Liver (tissue), 9 donors: ENCODE measurements around the gene TIFAB. TPM values are rescaled to one million over a fixed set of nuclear protein-coding genes. Genes with fewer than 3 reads are reported as not detected.

Experiments used
- DNase-seq: peaks from one replicate; pipeline ENCODE4 v3.0.0-alpha.2; 2017; ENCODE audit warnings: low spot score
- H3K27ac ChIP-seq, 2 donors: one replicate each; pipeline ENCODE4 v1.7.0; 2013; ENCODE audit warnings: inconsistent platforms in 2 of 2, low read length in 2 of 2, control low read depth in 1 of 2, low read depth in 1 of 2, mild to moderate bottlenecking in 1 of 2
- H3K27me3 ChIP-seq, 4 donors: one replicate each; pipeline versions ENCODE4 v1.6.1 to v1.7.0; 2013; ENCODE audit warnings: low read length in 3 of 4, inconsistent platforms in 1 of 4, mild to moderate bottlenecking in 1 of 4, moderate library complexity in 1 of 4; ENCODE audit not compliant: control insufficient read depth in 4 of 4, insufficient read depth in 4 of 4
- H3K36me3 ChIP-seq, 4 donors: one replicate each; pipeline versions ENCODE4 v1.6.1 to v1.7.0; 2013; ENCODE audit warnings: low read length in 3 of 4, mild to moderate bottlenecking in 3 of 4, low read depth in 1 of 4, moderate library complexity in 1 of 4; ENCODE audit not compliant: control insufficient read depth in 4 of 4, insufficient read depth in 3 of 4
- H3K4me1 ChIP-seq, 4 donors: one replicate each; pipeline versions ENCODE4 v1.6.1 to v1.7.0; 2013; ENCODE audit warnings: low read length in 3 of 4, mild to moderate bottlenecking in 3 of 4, moderate library complexity in 1 of 4; ENCODE audit not compliant: control insufficient read depth in 4 of 4, insufficient read depth in 4 of 4
- H3K4me3 ChIP-seq, 3 donors: one replicate each; pipeline versions ENCODE4 v1.6.1 to v1.7.0; 2013; ENCODE audit warnings: low read length in 3 of 3, control low read depth in 1 of 3, low read depth in 1 of 3, mild to moderate bottlenecking in 1 of 3
- H3K9ac ChIP-seq, 2 donors: one replicate each; pipeline ENCODE4 v1.7.0; 2013; ENCODE audit warnings: low read length in 2 of 2, mild to moderate bottlenecking in 2 of 2, moderate library complexity in 2 of 2, control low read depth in 1 of 2, low read depth in 1 of 2
- H3K9me3 ChIP-seq, 4 donors: one replicate each; pipeline versions ENCODE4 v1.6.1 to v1.7.0; 2013; ENCODE audit warnings: low read length in 3 of 4; ENCODE audit not compliant: control insufficient read depth in 4 of 4
- ATF3 ChIP-seq: IDR thresholded peaks from 2 replicates; pipeline ENCODE4 v1.6.1; 2016; ENCODE audit warnings: antibody characterized with exemption
- CTCF ChIP-seq: fragments of 150-350 bp; IDR thresholded peaks from 2 replicates; pipeline ENCODE4 v1.5.1; 2017; ENCODE audit warnings: improper control_type of control experiment, low read depth, low read length; ENCODE audit not compliant: missing input control
- EGR1 ChIP-seq, 2 donors: IDR thresholded peaks; 2 replicates each; pipeline ENCODE4 v1.6.1; 2016 to 2018; ENCODE audit warnings: antibody characterized with exemption in 2 of 2, low read depth in 2 of 2
- FOXA1 ChIP-seq: IDR thresholded peaks from 2 replicates; pipeline ENCODE4 v1.6.1; 2016; ENCODE audit warnings: antibody characterized with exemption
- GABPA ChIP-seq, 2 donors: IDR thresholded peaks in 1 of 2; conservative IDR thresholded peaks in 1 of 2; 2 replicates each; pipeline ENCODE4 v1.6.1; 2016; ENCODE audit warnings: antibody characterized with exemption in 2 of 2, mild to moderate bottlenecking in 1 of 2, moderate library complexity in 1 of 2
- HNF4A ChIP-seq, 2 donors: conservative IDR thresholded peaks; 2 replicates each; pipeline ENCODE4 v1.6.1; 2016; ENCODE audit warnings: antibody characterized with exemption in 2 of 2, mild to moderate bottlenecking in 2 of 2
- JUND ChIP-seq, 2 donors: IDR thresholded peaks; 2 replicates each; pipeline ENCODE4 v1.6.1; 2016; ENCODE audit warnings: antibody characterized with exemption in 2 of 2
- NR2F2 ChIP-seq: IDR thresholded peaks from 2 replicates; pipeline ENCODE4 v1.6.1; 2016; ENCODE audit warnings: antibody characterized with exemption
- RAD21 ChIP-seq, 2 donors: IDR thresholded peaks; 2 replicates each; pipeline ENCODE4 v1.6.1; 2016; ENCODE audit warnings: antibody characterized with exemption in 2 of 2, mild to moderate bottlenecking in 2 of 2
- REST ChIP-seq: IDR thresholded peaks from 2 replicates; pipeline ENCODE4 v1.6.1; 2016; ENCODE audit warnings: antibody characterized with exemption, mild to moderate bottlenecking
- RXRA ChIP-seq, 2 donors: IDR thresholded peaks; 2 replicates each; pipeline ENCODE4 v1.6.1; 2017 to 2018; ENCODE audit warnings: antibody characterized with exemption in 2 of 2, mild to moderate bottlenecking in 1 of 2
- SP1 ChIP-seq: IDR thresholded peaks from 2 replicates; pipeline ENCODE4 v1.6.1; 2018; ENCODE audit warnings: antibody characterized with exemption, mild to moderate bottlenecking
- TAF1 ChIP-seq: conservative IDR thresholded peaks from 2 replicates; pipeline ENCODE4 v1.6.1; 2016; ENCODE audit warnings: antibody characterized with exemption, mild to moderate bottlenecking
- YY1 ChIP-seq: IDR thresholded peaks from 2 replicates; pipeline ENCODE4 v1.6.1; 2016; ENCODE audit warnings: antibody characterized with exemption, mild to moderate bottlenecking
- WGBS: extraction: QIAGEN DNeasy Blood & Tissue Kit; methylation state at CpG from one replicate; pipeline ENCODE4 v1.1.7; 2013; 5-methylcytosine and 5-hydroxymethylcytosine counted together
- polyA plus RNA-seq, 2 donors: library from polyadenylated mRNA; stranded (reverse) in 1 of 2; unstranded in 1 of 2; fragments of 200-250 nt in 1 of 2; fragments of >200 nt in 1 of 2; fragmentation: Nextera tagmentation in 1 of 2; extraction: Ambion mirVana in 1 of 2; gene quantifications; one replicate each; pipeline versions ENCODE4 v1.2.1 to v1.2.3, GENCODE V29; 2013 to 2015
- total RNA-seq, 2 donors: library from RNA; depleted of rRNA; stranded (reverse); fragments of >200 nt; gene quantifications; one replicate each; pipeline ENCODE4 v1.2.3, GENCODE V29; 2014
- donor health status: healthy.
- donor health status: healthy.
- donor health status: healthy.
- donor health status: healthy.
- donor health status: healthy.

The TIFAB gene
- total and polyA plus RNA-seq, 4 donors, result 0.02 to 0.47 TPM; not detected in 2

GRCh38 chr5:135437422-135437795 lies 14.7 kb downstream of the TIFAB start:
- no peak for TF ChIP-seq NR2F2
- TF ChIP-seq EGR1 (IDR thresholded peaks at IDR 0.05; ENCODE audit: low read depth in 2 of 2), result no peak
- no peak for TF ChIP-seq SP1
- TF ChIP-seq HNF4A (conservative IDR thresholded peaks at IDR 0.05), result no peak
- TF ChIP-seq YY1, result no peak
- Histone ChIP-seq H3K4me1 (peaks cover 0 to 2% (median 0%) of the 10 kb centered on the region in 4 donors), H3K27ac (no peak overlapping the region), H3K36me3 (no peaks in the 10 kb centered on the region), H3K9me3 (no peaks in the 10 kb centered on the region), H3K9ac (no peak overlapping the region), H3K4me3 (no peak overlapping the region), H3K27me3 (no peaks in the 10 kb centered on the region)
- peak; percentile 27 for DNase-seq
- 74% methylated on average over 7 of the region's 7 CpGs for WGBS

GRCh38 chr5:135436951-135437418 lies 15.2 kb downstream of the TIFAB start:
- Histone ChIP-seq H3K9ac (no peak overlapping the region), H3K36me3 (no peaks in the 10 kb centered on the region), H3K4me3 (no peak overlapping the region), H3K27me3 (no peaks in the 10 kb centered on the region), H3K9me3 (no peaks in the 10 kb centered on the region), H3K27ac (no peak overlapping the region), H3K4me1 (peaks cover 0 to 2% (median 0%) of the 10 kb centered on the region in 4 donors)
- no peak for DNase-seq
- 69% methylated on average over 7 of the region's 7 CpGs for WGBS
- TF ChIP-seq RXRA (IDR thresholded peaks at IDR 0.05), result no peak
- TF ChIP-seq FOXA1, result no peak
- no peak for TF ChIP-seq EGR1 (IDR thresholded peaks at IDR 0.05; ENCODE audit: low read depth in 2 of 2)
- no peak for TF ChIP-seq CTCF
- no peak for TF ChIP-seq REST
- no peak for TF ChIP-seq ATF3
- TF ChIP-seq JUND (IDR thresholded peaks at IDR 0.05), result no peak

GRCh38 chr5:135435467-135436330 lies 16.5 kb downstream of the TIFAB start:
- H3K27me3 ChIP-seq, result no peaks in the 10 kb centered on the region

More at GRCh38 chr5:135435467-135436330, 16.5 kb downstream of the TIFAB start:
- H3K36me3 ChIP-seq, result no peaks in the 10 kb centered on the region
- DNase-seq, result peak; percentile 25
- no peak overlapping the region for H3K4me3 ChIP-seq
- no peak overlapping the region for H3K9ac ChIP-seq
- peaks cover 0 to 2% (median 0%) of the 10 kb centered on the region in 4 donors for H3K4me1 ChIP-seq
- TF ChIP-seq JUND (IDR thresholded peaks at IDR 0.05) (no peak), SP1 (no peak), GABPA (IDR thresholded peaks at IDR 0.05 in 1 of 2, conservative IDR thresholded peaks at IDR 0.05 in 1 of 2) (no peak), TAF1 (no peak), RAD21 (IDR thresholded peaks at IDR 0.05) (no peak), FOXA1 (no peak), NR2F2 (no peak)
- WGBS, result 80% methylated on average over 9 of the region's 9 CpGs
- H3K9me3 ChIP-seq, result no peaks in the 10 kb centered on the region
- no peak overlapping the region for H3K27ac ChIP-seq
